Prostate gland (tissue), 2 donors: ENCODE data around the gene HLA-A.

Experiments used
- POLR2A ChIP-seq: fragments of 450-650 bp; IDR thresholded peaks from one replicate; pipeline ENCODE4 v1.6.1; 2016; ENCODE audit warnings: antibody characterized with exemption, mild to moderate bottlenecking
- TF ChIP-seq, protein P1 (sequence below), 4 experiments: fragments of 200-600 bp in 2 of 4; fragments of 450-650 bp in 2 of 4; sonication (generic) in 2 of 4; IDR thresholded peaks; 1 replicate in 3 of 4; 2 replicates in 1 of 4; pipeline ENCODE4 v1.5.1; 2016 to 2019; ENCODE audit warnings: antibody characterized with exemption in 4 of 4, mild to moderate bottlenecking in 2 of 4, moderate library complexity in 2 of 4

DNA sequence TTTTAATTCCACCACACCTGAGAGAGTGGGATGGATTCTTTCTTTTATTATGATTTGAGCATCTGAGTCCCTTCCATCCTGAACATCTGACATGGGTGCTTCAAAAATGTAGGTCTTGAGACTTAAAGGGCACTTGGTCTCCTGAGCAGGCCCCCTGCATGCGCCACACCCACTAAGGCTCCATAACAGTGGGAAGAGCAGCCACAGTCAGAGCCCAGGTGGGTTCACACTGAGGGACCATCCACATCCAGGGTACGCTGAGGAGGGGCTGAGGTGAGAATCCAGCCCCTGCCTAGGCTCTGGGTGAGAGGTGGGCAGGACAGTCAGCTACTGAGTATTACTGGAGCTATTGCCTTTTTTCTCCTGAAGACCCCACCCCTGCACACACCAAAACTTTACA, 42.7 kb downstream of the HLA-A start:
- TF ChIP-seq, protein P1, sequence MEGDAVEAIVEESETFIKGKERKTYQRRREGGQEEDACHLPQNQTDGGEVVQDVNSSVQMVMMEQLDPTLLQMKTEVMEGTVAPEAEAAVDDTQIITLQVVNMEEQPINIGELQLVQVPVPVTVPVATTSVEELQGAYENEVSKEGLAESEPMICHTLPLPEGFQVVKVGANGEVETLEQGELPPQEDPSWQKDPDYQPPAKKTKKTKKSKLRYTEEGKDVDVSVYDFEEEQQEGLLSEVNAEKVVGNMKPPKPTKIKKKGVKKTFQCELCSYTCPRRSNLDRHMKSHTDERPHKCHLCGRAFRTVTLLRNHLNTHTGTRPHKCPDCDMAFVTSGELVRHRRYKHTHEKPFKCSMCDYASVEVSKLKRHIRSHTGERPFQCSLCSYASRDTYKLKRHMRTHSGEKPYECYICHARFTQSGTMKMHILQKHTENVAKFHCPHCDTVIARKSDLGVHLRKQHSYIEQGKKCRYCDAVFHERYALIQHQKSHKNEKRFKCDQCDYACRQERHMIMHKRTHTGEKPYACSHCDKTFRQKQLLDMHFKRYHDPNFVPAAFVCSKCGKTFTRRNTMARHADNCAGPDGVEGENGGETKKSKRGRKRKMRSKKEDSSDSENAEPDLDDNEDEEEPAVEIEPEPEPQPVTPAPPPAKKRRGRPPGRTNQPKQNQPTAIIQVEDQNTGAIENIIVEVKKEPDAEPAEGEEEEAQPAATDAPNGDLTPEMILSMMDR (IDR thresholded peaks at IDR 0.05): no peak
- TF ChIP-seq POLR2A: no peak
